ENCODE results near the gene SEPTIN12. TPM values are rescaled to one million over a fixed set of nuclear protein-coding genes. Genes with fewer than 3 reads are reported as not detected.

Gene SEPTIN12
- total and polyA plus RNA-seq, 10 of the 15 experiments (the other 5 are each of a cell fraction or from before 2014, with no cell fraction given), result not detected

- TF ChIP-seq ZNF592 (IDR thresholded peaks at IDR 0.05) (0 out of 2 replicates have a peak, but pooled peaks have one; percentile 19), TBL1XR1 (IDR thresholded peaks at IDR 0.05; ENCODE audit: low read depth, low read length) (no peak), ELK1 (IDR thresholded peaks at IDR 0.05; ENCODE audit: low read depth, low read length) (peak; percentile 55; the same call in 1 of the 2 replicates), MEF2A (IDR thresholded peaks at IDR 0.05; ENCODE audit: insufficient read depth, low read depth, low read length) (no peak), MYC (IDR thresholded peaks at IDR 0.05; ENCODE audit: insufficient read depth, insufficient read length, insufficient replicate concordance, low read length, severe bottlenecking) (no peak), YY1 (IDR thresholded peaks at IDR 0.05; ENCODE audit: low read depth, low read length) (peak; percentile 48; the same call in 1 of the 2 replicates), SUPT20H (IDR thresholded peaks at IDR 0.05; ENCODE audit: borderline replicate concordance, control insufficient read depth, low read depth, low read length) (no peak), TAF1 (IDR thresholded peaks at IDR 0.05; ENCODE audit: borderline replicate concordance, low read depth, low read length) (peak; percentile 30; the same call in 1 of the 2 replicates), HCFC1 (IDR thresholded peaks at IDR 0.05; ENCODE audit: low read length) (peak; percentile 59), SMC3 (IDR thresholded peaks at IDR 0.05; ENCODE audit: borderline replicate concordance, low read length) (no peak), CHD4 (IDR thresholded peaks at IDR 0.05) (no peak), KDM1A (IDR thresholded peaks at IDR 0.05; ENCODE audit: borderline replicate concordance) (no peak), NFXL1 (IDR thresholded peaks at IDR 0.05; ENCODE audit: borderline replicate concordance) (no peak), EZH2 (IDR thresholded peaks at IDR 0.05; ENCODE audit: borderline replicate concordance, control insufficient read depth, low read depth, low read length) (no peak), RELB (IDR thresholded peaks at IDR 0.05; ENCODE audit: low read depth) (peak; percentile 41), FOS (IDR thresholded peaks at IDR 0.05; ENCODE audit: borderline replicate concordance, extremely low read depth, insufficient read length) (peak; percentile 18), YBX1 (IDR thresholded peaks at IDR 0.05) (no peak), ZNF274 (IDR thresholded peaks at IDR 0.05; ENCODE audit: insufficient read depth, insufficient read length) (no peak), NR2F1 (conservative IDR thresholded peaks at IDR 0.05) (peak; percentile 70), HDAC6 (IDR thresholded peaks at IDR 0.05; ENCODE audit: unreplicated experiment) (peak; percentile 26), BHLHE40 (IDR thresholded peaks at IDR 0.05; ENCODE audit: borderline replicate concordance in 1 of 2, low read depth in 2 of 2, low read length in 1 of 2) (peak; percentile 20 to 78; a peak in 3 of 4 replicates), SP1 (IDR thresholded peaks at IDR 0.05; ENCODE audit: low read depth, low read length) (peak; percentile 67), POLR2A (IDR thresholded peaks at IDR 0.05; ENCODE audit: low read depth, low read length) (peak; percentile 85), ASH2L (IDR thresholded peaks at IDR 0.05; ENCODE audit: borderline replicate concordance, low read depth) (no peak), LARP7 (IDR thresholded peaks at IDR 0.05) (peak; percentile 86)
These were observed 53.9 kb downstream of the SEPTIN12 start, which contains the start of the genes ANKS3 and DNAAF8 (continued) for GRCh38 chr16:4734063-4734729.
